ENCODE data around the gene MCC.
"Not testable (repeated sequence)": the region's sequence is repeated elsewhere in the genome, so short reads cannot be mapped to it uniquely, and the experiment has no call there.

The MCC gene

GRCh38 chr5:113490317-113490716 lies 2.1 kb upstream of the MCC start:
- no peak for DNase-seq (ENCODE audit: low spot score)

- peak; percentile 99 for DNase-seq (ENCODE audit: low spot score)
Observed at GRCh38 chr5:113489299-113489698, 1.0 kb upstream of the MCC start.

- no peak for DNase-seq (ENCODE audit: low spot score)
Observed at GRCh38 chr5:113488645-113489184, 462 bp upstream of the MCC start.

- peak; percentile 18 for DNase-seq (ENCODE audit: low spot score)
Observed at GRCh38 chr5:113487416-113487780, 855 bp downstream of the MCC start.

GRCh38 chr5:113480243-113480642 lies 8.0 kb downstream of the MCC start:
- DNase-seq (ENCODE audit: low spot score) = no peak

- DNase-seq (ENCODE audit: low spot score) = no peak
Observed at GRCh38 chr5:113478691-113479090, 9.6 kb downstream of the MCC start.

- DNase-seq (ENCODE audit: low spot score) = no peak
Observed at GRCh38 chr5:113474100-113474728, 14.0 kb downstream of the MCC start.

GRCh38 chr5:113463032-113463431 lies 25.2 kb downstream of the MCC start:
- no peak for DNase-seq (ENCODE audit: low spot score)

- DNase-seq (ENCODE audit: low spot score) = not testable (repeated sequence)
Observed at GRCh38 chr5:113457106-113457505, 31.1 kb downstream of the MCC start.

GRCh38 chr5:113452941-113453340 lies 35.3 kb downstream of the MCC start:
- DNase-seq (ENCODE audit: low spot score) = no peak

GRCh38 chr5:113451797-113452196 lies 36.5 kb downstream of the MCC start:
- no peak for DNase-seq (ENCODE audit: low spot score)

GRCh38 chr5:113450929-113451328 lies 37.3 kb downstream of the MCC start:
- DNase-seq (ENCODE audit: low spot score) = no peak

- DNase-seq (ENCODE audit: low spot score) = no peak
Observed at GRCh38 chr5:113450462-113450861, 37.8 kb downstream of the MCC start.

- no peak for DNase-seq (ENCODE audit: low spot score)
Observed at GRCh38 chr5:113448252-113448651, 40.0 kb downstream of the MCC start.

- peak; percentile 40 for DNase-seq (ENCODE audit: low spot score)
Observed at GRCh38 chr5:113447498-113448050, 40.7 kb downstream of the MCC start.

GRCh38 chr5:113446358-113446927 lies 41.8 kb downstream of the MCC start:
- DNase-seq (ENCODE audit: low spot score) = no peak

GRCh38 chr5:113437111-113437510 lies 51.1 kb downstream of the MCC start:
- no peak for DNase-seq (ENCODE audit: low spot score)

GRCh38 chr5:113435575-113435974 lies 52.7 kb downstream of the MCC start:
- no peak for DNase-seq (ENCODE audit: low spot score)

GRCh38 chr5:113434889-113435288 lies 53.4 kb downstream of the MCC start, which contains the start of gene TSSK1B:
TSSK1B (minus strand) TSS chr5:113434989; CDS start chr5:113434839, 150 bp downstream.
- no peak for DNase-seq (ENCODE audit: low spot score)

GRCh38 chr5:113433862-113434612 lies 54.2 kb downstream of the MCC start:
- no peak for DNase-seq (ENCODE audit: low spot score)

- no peak for DNase-seq (ENCODE audit: low spot score)
Observed at GRCh38 chr5:113433071-113433470, 55.2 kb downstream of the MCC start.

GRCh38 chr5:113427871-113428574 lies 60.2 kb downstream of the MCC start:
- DNase-seq (ENCODE audit: low spot score) = no peak

Measured in SW480 (cell line).